Panc1 (cell line): ENCODE results near the gene ZNF511.

Experiments
- CTCF ChIP-seq: fragments of 450-650 bp; IDR thresholded peaks from 2 replicates; pipeline ENCODE4 v1.5.1; 2017; ENCODE audit warnings: mild to moderate bottlenecking
- TCF7L2 ChIP-seq: IDR thresholded peaks from 2 replicates; pipeline ENCODE4 v1.6.1; 2011; ENCODE audit warnings: mild to moderate bottlenecking, low read depth, low read length, inconsistent platforms

- TF ChIP-seq CTCF = no peak
- no peak for TF ChIP-seq TCF7L2
These were observed 42.2 kb downstream of the ZNF511 start for GRCh38 chr10:133350950-133351329.
